CD14-positive monocyte (primary cell): ENCODE results near the gene ZNF48. TPM values are rescaled to one million over a fixed set of nuclear protein-coding genes. Genes with fewer than 3 reads are reported as not detected.

ENCODE experiments used
- DNase-seq, 3 donors: peaks; one replicate each; pipeline ENCODE4 v3.0.0-alpha.2; 2011 to 2022
- H2AFZ ChIP-seq: 2 replicates; pipeline ENCODE4 v1.6.0; 2012; ENCODE audit warnings: mild to moderate bottlenecking, low read depth, low read length, inconsistent platforms; ENCODE audit not compliant: insufficient read depth, poor library complexity, severe bottlenecking
- H3K27ac ChIP-seq, 2 donors: 1 replicate in 1 of 2; 2 replicates in 1 of 2; pipeline ENCODE4 v1.5.1; 2012 to 2013; ENCODE audit warnings: low read length in 2 of 2, control low read depth in 1 of 2, inconsistent platforms in 1 of 2, low read depth in 1 of 2, mild to moderate bottlenecking in 1 of 2
- H3K27me3 ChIP-seq, 2 donors: one replicate each; pipeline versions ENCODE4 v1.6.0 to v1.6.1; 2011 to 2013; ENCODE audit warnings: low read length in 2 of 2; ENCODE audit not compliant: control insufficient read depth in 2 of 2, insufficient read depth in 2 of 2
- H3K36me3 ChIP-seq, 2 donors: replicated peaks in 1 of 2; 1 replicate in 1 of 2; 2 replicates in 1 of 2; pipeline versions ENCODE4 v1.5.1 to v1.6.1; 2012 to 2013; ENCODE audit warnings: low read length in 2 of 2, control low read depth in 1 of 2, inconsistent platforms in 1 of 2, mild to moderate bottlenecking in 1 of 2; ENCODE audit not compliant: insufficient read depth in 2 of 2, control insufficient read depth in 1 of 2
- H3K4me1 ChIP-seq, 2 donors: 1 replicate in 1 of 2; 2 replicates in 1 of 2; pipeline versions ENCODE4 v1.5.1 to v1.6.1; 2012 to 2013; ENCODE audit warnings: low read length in 2 of 2, control low read depth in 1 of 2, inconsistent platforms in 1 of 2, mild to moderate bottlenecking in 1 of 2, moderate library complexity in 1 of 2; ENCODE audit not compliant: insufficient read depth in 2 of 2, control insufficient read depth in 1 of 2
- H3K4me2 ChIP-seq: replicated peaks from 2 replicates; pipeline ENCODE3; 2012; ENCODE audit warnings: low read length, moderate library complexity, mild to moderate bottlenecking; ENCODE audit not compliant: poor library complexity, severe bottlenecking; ENCODE audit errors: extremely low read depth
- H3K4me3 ChIP-seq, 3 experiments: fragments of 200-600 bp in 1 of 3; sonication (generic) in 1 of 3; replicated peaks in 1 of 3; 1 replicate in 2 of 3; 2 replicates in 1 of 3; pipeline ENCODE4 v1.5.1; 2011 to 2013; ENCODE audit warnings: low read length in 3 of 3, mild to moderate bottlenecking in 3 of 3, control low read depth in 2 of 3, low read depth in 2 of 3, inconsistent platforms in 1 of 3, moderate library complexity in 1 of 3
- H3K79me2 ChIP-seq: 2 replicates; pipeline ENCODE4 v1.6.0; 2012; ENCODE audit warnings: mild to moderate bottlenecking, control low read depth, inconsistent platforms, low read length, moderate library complexity; ENCODE audit not compliant: insufficient read depth
- H3K9ac ChIP-seq: 2 replicates; pipeline ENCODE4 v1.6.0; 2017; ENCODE audit warnings: low read length, mild to moderate bottlenecking; ENCODE audit not compliant: insufficient read depth, poor library complexity, severe bottlenecking
- H3K9me3 ChIP-seq, 2 donors: replicated peaks in 1 of 2; 1 replicate in 1 of 2; 2 replicates in 1 of 2; pipeline versions ENCODE4 v1.5.1 to v1.6.1; 2012 to 2013; ENCODE audit warnings: low read length in 2 of 2, control low read depth in 1 of 2; ENCODE audit not compliant: control insufficient read depth in 1 of 2, insufficient read depth in 1 of 2
- H4K20me1 ChIP-seq: 2 replicates; pipeline ENCODE4 v1.6.0; 2012; ENCODE audit warnings: mild to moderate bottlenecking, low read length, control low read depth, moderate library complexity; ENCODE audit not compliant: insufficient read depth
- H3K27ac Mint-ChIP-seq, 7 donors: one replicate each; pipeline ENCODE4 v1.8.0; 2020; ENCODE audit warnings: mild to moderate bottlenecking in 7 of 7, mixed read lengths in 7 of 7, moderate library complexity in 6 of 7, inconsistent platforms in 2 of 7
- H3K27me3 Mint-ChIP-seq, 3 donors: one replicate each; pipeline ENCODE4 v1.8.0; 2021 to 2022; ENCODE audit warnings: low read depth in 3 of 3, mild to moderate bottlenecking in 3 of 3, mixed read lengths in 3 of 3, moderate library complexity in 3 of 3, inconsistent platforms in 1 of 3
- H3K36me3 Mint-ChIP-seq, 2 donors: one replicate each; pipeline ENCODE4 v1.8.0; 2020; ENCODE audit warnings: mixed read lengths in 2 of 2, inconsistent platforms in 1 of 2, mild to moderate bottlenecking in 1 of 2
- H3K4me1 Mint-ChIP-seq: one replicate; pipeline ENCODE4 v1.8.0; 2020; ENCODE audit warnings: mild to moderate bottlenecking, mixed read lengths
- H3K4me3 Mint-ChIP-seq, 2 donors: one replicate each; pipeline ENCODE4 v1.8.0; 2020; ENCODE audit warnings: mild to moderate bottlenecking in 2 of 2, mixed read lengths in 2 of 2, moderate library complexity in 1 of 2
- H3K9me3 Mint-ChIP-seq, 7 donors: one replicate each; pipeline ENCODE4 v1.8.0; 2020 to 2022; ENCODE audit warnings: mixed read lengths in 7 of 7, mild to moderate bottlenecking in 6 of 7, moderate library complexity in 6 of 7, inconsistent platforms in 2 of 7
- whole genome bisulfite sequencing: methylation state at CpG from one replicate; pipeline ENCODE4 v1.1.5; 2013; ENCODE audit warnings: missing lambda C conversion rate; ENCODE audit not compliant: insufficient coverage; 5-methylcytosine and 5-hydroxymethylcytosine counted together
- intact Hi-C, 2 donors: fragments of 100-400 bp; cut with micrococcal nuclease; formaldehyde crosslinking; loops; one replicate each; pipeline versions ENCODE4 v1.15.0 to v1.15.1; 2023
- polyA plus RNA-seq, 3 donors: library from polyadenylated mRNA; depleted of rRNA in 1 of 3; unstranded in 2 of 3; stranded (reverse) in 1 of 3; fragments of 300-500 nt in 2 of 3; fragments of >200 nt in 1 of 3; fragmentation: Illumina TruSeq in 2 of 3; gene quantifications; 1 replicate in 2 of 3; 2 replicates in 1 of 3; pipeline ENCODE4 v1.2.3, GENCODE V29; 2012 to 2021
- TF ChIP-seq, protein P1 (sequence below): fragments of 200-600 bp; IDR thresholded peaks from one replicate; pipeline ENCODE4 v1.8.0; 2022; ENCODE audit warnings: antibody characterized with exemption, mild to moderate bottlenecking

ZNF48 gene
- polyA plus RNA-seq, 3 donors: 0.67 to 1.4 (median 0.93) TPM

DNA sequence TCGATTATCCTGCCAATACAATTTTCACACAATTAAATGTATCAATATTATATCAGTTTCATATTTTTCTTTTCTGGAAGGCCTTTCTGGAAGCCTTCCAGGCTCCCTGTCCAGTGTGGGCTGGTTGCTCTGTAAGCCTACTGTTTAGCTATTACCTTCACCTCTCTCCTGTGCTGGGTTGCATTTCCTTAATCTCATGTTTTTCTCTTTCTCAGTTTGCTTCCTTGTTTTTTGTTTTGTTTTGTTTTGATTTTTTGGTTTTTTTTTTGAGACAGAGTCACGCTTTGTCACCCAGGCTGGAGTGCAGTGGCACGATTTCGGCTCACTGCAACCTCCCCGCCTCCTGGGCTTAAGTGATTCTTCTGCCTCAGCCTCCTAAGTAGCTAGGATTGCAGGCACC is 43.6 kb downstream of the ZNF48 start:
- H3K27ac Mint-ChIP-seq: peak overlapping the region in 1 of 7 donors; percentile 3
- H3K4me3 Mint-ChIP-seq: no peak overlapping the region
- Histone ChIP-seq H3K36me3 (peaks cover 0 to 4% of the 10 kb centered on the region in 2 donors), H4K20me1 (peaks cover 13% of the 10 kb centered on the region), H3K4me2 (no peak overlapping the region), H3K4me3 (no peak overlapping the region), H3K27ac (no peak overlapping the region), H3K79me2 (peaks cover 8% of the 10 kb centered on the region), H2AFZ (no peak overlapping the region), H3K9ac (no peak overlapping the region), H3K4me1 (peaks cover 14 to 15% of the 10 kb centered on the region in 2 donors), H3K9me3 (no peaks in the 10 kb centered on the region), H3K27me3 (no peaks in the 10 kb centered on the region)
- H3K4me1 Mint-ChIP-seq: peaks cover 20% of the 10 kb centered on the region
- H3K36me3 Mint-ChIP-seq: peaks cover 5 to 9% of the 10 kb centered on the region in 2 donors
- no peak for DNase-seq
- no peaks in the 10 kb centered on the region for H3K9me3 Mint-ChIP-seq
- peaks cover 0 to 6% (median 2%) of the 10 kb centered on the region in 3 donors for H3K27me3 Mint-ChIP-seq
- intact Hi-C loops: no loop called here
- TF ChIP-seq, protein P1, sequence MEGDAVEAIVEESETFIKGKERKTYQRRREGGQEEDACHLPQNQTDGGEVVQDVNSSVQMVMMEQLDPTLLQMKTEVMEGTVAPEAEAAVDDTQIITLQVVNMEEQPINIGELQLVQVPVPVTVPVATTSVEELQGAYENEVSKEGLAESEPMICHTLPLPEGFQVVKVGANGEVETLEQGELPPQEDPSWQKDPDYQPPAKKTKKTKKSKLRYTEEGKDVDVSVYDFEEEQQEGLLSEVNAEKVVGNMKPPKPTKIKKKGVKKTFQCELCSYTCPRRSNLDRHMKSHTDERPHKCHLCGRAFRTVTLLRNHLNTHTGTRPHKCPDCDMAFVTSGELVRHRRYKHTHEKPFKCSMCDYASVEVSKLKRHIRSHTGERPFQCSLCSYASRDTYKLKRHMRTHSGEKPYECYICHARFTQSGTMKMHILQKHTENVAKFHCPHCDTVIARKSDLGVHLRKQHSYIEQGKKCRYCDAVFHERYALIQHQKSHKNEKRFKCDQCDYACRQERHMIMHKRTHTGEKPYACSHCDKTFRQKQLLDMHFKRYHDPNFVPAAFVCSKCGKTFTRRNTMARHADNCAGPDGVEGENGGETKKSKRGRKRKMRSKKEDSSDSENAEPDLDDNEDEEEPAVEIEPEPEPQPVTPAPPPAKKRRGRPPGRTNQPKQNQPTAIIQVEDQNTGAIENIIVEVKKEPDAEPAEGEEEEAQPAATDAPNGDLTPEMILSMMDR: no peak
- WGBS: 80% methylated on average over 1 of the region's 5 CpGs

DNA sequence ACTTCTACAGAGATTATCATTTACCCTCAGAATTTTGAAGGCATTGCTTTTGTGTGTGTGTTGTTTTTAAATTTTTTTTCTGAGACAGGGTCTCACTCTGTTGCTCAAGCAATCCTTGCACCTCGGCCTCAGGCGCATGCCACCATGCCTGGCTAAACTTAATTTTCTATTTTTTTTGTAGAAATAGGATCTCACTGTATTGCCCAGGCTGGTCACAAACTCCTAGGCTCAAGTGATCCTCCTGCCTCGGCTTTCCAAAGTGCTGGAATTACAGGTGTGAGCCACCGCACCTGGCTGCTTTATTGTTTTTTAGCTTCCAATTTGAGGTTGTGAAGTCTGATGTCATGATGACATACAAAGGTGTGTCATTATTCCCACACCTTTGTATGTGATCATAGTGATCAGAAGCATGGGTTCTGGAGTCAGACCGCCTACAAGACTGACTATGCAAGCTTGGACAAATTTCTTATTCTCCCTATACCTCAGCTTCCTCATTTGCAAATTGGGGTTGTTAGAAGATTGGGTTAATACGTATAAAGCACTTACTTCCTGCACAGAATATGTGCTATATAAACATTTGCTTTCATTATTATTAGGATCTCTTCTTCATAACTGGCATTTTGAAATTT is 44.6 kb downstream of the ZNF48 start:
- TF ChIP-seq, protein P1: no peak
- H3K27ac Mint-ChIP-seq: no peak overlapping the region
- Histone ChIP-seq H3K27me3 (no peaks in the 10 kb centered on the region), H2AFZ (no peak overlapping the region), H3K9ac (no peak overlapping the region), H3K27ac (no peak overlapping the region), H3K4me2 (no peak overlapping the region), H3K36me3 (peaks cover 0 to 4% of the 10 kb centered on the region in 2 donors), H3K4me3 (peak overlapping the region in 1 of 3 experiments; percentile 23), H3K79me2 (peaks cover 18% of the 10 kb centered on the region), H3K4me1 (peaks cover 24 to 25% of the 10 kb centered on the region in 2 donors), H3K9me3 (no peaks in the 10 kb centered on the region), H4K20me1 (peaks cover 23% of the 10 kb centered on the region)
- peaks cover 0 to 6% (median 0%) of the 10 kb centered on the region in 3 donors for H3K27me3 Mint-ChIP-seq
- intact Hi-C loops: loop anchor here in 1 of 2 donors (10.0 kb wide), 1 partner anchor 175 kb away; the partner anchor contains the start of gene ZNF689
- H3K4me3 Mint-ChIP-seq: no peak overlapping the region
- DNase-seq: no peak
- H3K9me3 Mint-ChIP-seq: no peaks in the 10 kb centered on the region
- WGBS: 89% methylated on average over 4 of the region's 6 CpGs
- H3K4me1 Mint-ChIP-seq: peaks cover 30% of the 10 kb centered on the region
- peaks cover 11 to 13% of the 10 kb centered on the region in 2 donors for H3K36me3 Mint-ChIP-seq
